ENCODE data around the gene UBXN6.

The UBXN6 gene

GRCh38 chr19:4432918-4433506 is 24.6 kb downstream of the UBXN6 start:
- no peak overlapping the region for H3K4me3 ChIP-seq (ENCODE audit: low read depth in 1 of 2, low read length in 2 of 2)
- no peak overlapping the region for H3K9ac ChIP-seq (ENCODE audit: low read depth, low read length)
- no peak for DNase-seq
- H3K36me3 ChIP-seq (ENCODE audit: insufficient read depth, low read length): peaks cover 96% of the 10 kb centered on the region
- no peaks in the 10 kb centered on the region for H3K27me3 ChIP-seq (ENCODE audit: insufficient read depth, low read length, poor library complexity)
- H3K4me1 ChIP-seq (ENCODE audit: insufficient read depth, low read length): no peaks in the 10 kb centered on the region
- peaks cover 76% of the 10 kb centered on the region for H4K20me1 ChIP-seq (ENCODE audit: insufficient read depth, low read length)
- no peak overlapping the region for H3K27ac ChIP-seq (ENCODE audit: low read length)
- no peak overlapping the region for H3K4me2 ChIP-seq (ENCODE audit: insufficient read depth, low read length)
- no peak overlapping the region for H2AFZ ChIP-seq (ENCODE audit: low read depth, low read length)
- H3K79me2 ChIP-seq (ENCODE audit: insufficient read depth, low read length): peaks cover 75% of the 10 kb centered on the region
- no peak for ATAC-seq (ENCODE audit: insufficient read depth, low read depth)
- TF ChIP-seq CTCF (IDR thresholded peaks at IDR 0.05; ENCODE audit: borderline replicate concordance, extremely low read depth, low read length, poor library complexity, severe bottlenecking): no peak
- no peak for TF ChIP-seq EZH2 (IDR thresholded peaks at IDR 0.05; ENCODE audit: borderline replicate concordance, low read depth, low read length, severe bottlenecking)
- H3K9me3 ChIP-seq (ENCODE audit: insufficient read depth, low read length, severe bottlenecking): no peaks in the 10 kb centered on the region

- H3K36me3 ChIP-seq (ENCODE audit: insufficient read depth, low read length): peaks cover 92% of the 10 kb centered on the region
- no peak overlapping the region for H3K4me3 ChIP-seq (ENCODE audit: low read depth in 1 of 2, low read length in 2 of 2)
- H3K27me3 ChIP-seq (ENCODE audit: insufficient read depth, low read length, poor library complexity): no peaks in the 10 kb centered on the region
- no peak overlapping the region for H2AFZ ChIP-seq (ENCODE audit: low read depth, low read length)
- peaks cover 70% of the 10 kb centered on the region for H3K79me2 ChIP-seq (ENCODE audit: insufficient read depth, low read length)
- no peak overlapping the region for H3K27ac ChIP-seq (ENCODE audit: low read length)
- no peaks in the 10 kb centered on the region for H3K9me3 ChIP-seq (ENCODE audit: insufficient read depth, low read length, severe bottlenecking)
- H3K4me2 ChIP-seq (ENCODE audit: insufficient read depth, low read length): no peak overlapping the region
- H3K4me1 ChIP-seq (ENCODE audit: insufficient read depth, low read length): no peaks in the 10 kb centered on the region
- H3K9ac ChIP-seq (ENCODE audit: low read depth, low read length): no peak overlapping the region
- DNase-seq (no peak), ATAC-seq (ENCODE audit: insufficient read depth, low read depth) (no peak)
- peaks cover 69% of the 10 kb centered on the region for H4K20me1 ChIP-seq (ENCODE audit: insufficient read depth, low read length)
- no peak for TF ChIP-seq CTCF (IDR thresholded peaks at IDR 0.05; ENCODE audit: borderline replicate concordance, extremely low read depth, low read length, poor library complexity, severe bottlenecking)
- no peak for TF ChIP-seq EZH2 (IDR thresholded peaks at IDR 0.05; ENCODE audit: borderline replicate concordance, low read depth, low read length, severe bottlenecking)
Observed at GRCh38 chr19:4431808-4432674, 25.6 kb downstream of the UBXN6 start.

DNA sequence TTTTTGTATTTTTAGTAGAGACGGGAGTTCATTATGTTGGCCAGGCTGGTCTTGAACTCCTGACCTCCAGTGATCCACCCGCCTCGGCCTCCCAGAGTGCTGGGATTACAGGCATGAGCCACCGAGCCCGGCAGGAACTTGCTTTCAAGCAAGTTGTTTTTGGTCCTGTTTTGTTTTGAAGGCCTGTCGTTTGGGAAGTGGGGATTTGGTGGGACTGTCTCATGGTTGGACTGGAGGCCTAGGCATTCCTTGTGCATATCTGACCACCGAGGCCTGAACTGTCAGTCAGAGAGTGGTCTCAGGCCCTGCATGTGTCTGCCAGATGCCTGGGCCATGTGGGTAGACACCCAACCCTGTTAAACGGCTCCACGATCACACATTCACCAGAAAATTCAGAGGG is 26.3 kb downstream of the UBXN6 start:
- H3K4me3 ChIP-seq (ENCODE audit: low read depth in 1 of 2, low read length in 2 of 2): no peak overlapping the region

More for the DNA sequence above, 26.3 kb downstream of the UBXN6 start:
- Histone ChIP-seq H3K36me3 (ENCODE audit: insufficient read depth, low read length) (peaks cover 91% of the 10 kb centered on the region), H4K20me1 (ENCODE audit: insufficient read depth, low read length) (peaks cover 61% of the 10 kb centered on the region), H3K4me1 (ENCODE audit: insufficient read depth, low read length) (no peaks in the 10 kb centered on the region), H3K9me3 (ENCODE audit: insufficient read depth, low read length, severe bottlenecking) (no peaks in the 10 kb centered on the region), H2AFZ (ENCODE audit: low read depth, low read length) (no peak overlapping the region), H3K79me2 (ENCODE audit: insufficient read depth, low read length) (peaks cover 63% of the 10 kb centered on the region), H3K27me3 (ENCODE audit: insufficient read depth, low read length, poor library complexity) (no peaks in the 10 kb centered on the region), H3K4me2 (ENCODE audit: insufficient read depth, low read length) (no peak overlapping the region), H3K9ac (ENCODE audit: low read depth, low read length) (no peak overlapping the region), H3K27ac (ENCODE audit: low read length) (no peak overlapping the region)
- DNase-seq: no peak
- no peak for ATAC-seq (ENCODE audit: insufficient read depth, low read depth)
- TF ChIP-seq EZH2 (IDR thresholded peaks at IDR 0.05; ENCODE audit: borderline replicate concordance, low read depth, low read length, severe bottlenecking) (no peak), CTCF (IDR thresholded peaks at IDR 0.05; ENCODE audit: borderline replicate concordance, extremely low read depth, low read length, poor library complexity, severe bottlenecking) (no peak)

All from DND-41 (cell line).